GM12878 (cell line): ENCODE results near the gene HHIPL1. TPM values are rescaled to one million over a fixed set of nuclear protein-coding genes. Genes with fewer than 3 reads are reported as not detected.

ENCODE experiments used
- ATAC-seq: fragments of 200-7000 bp; cut with Tn5 transposase; 3 replicates; pipeline ENCODE4 v1.9.1; 2020; ENCODE audit warnings: mild to moderate bottlenecking, moderate library complexity
- BruUV-seq: library from RNA; stranded (reverse); fragments of 400-500 nt; replicated peaks from 2 replicates; lab custom pipeline; 2021; lab: Mats Ljungman, UMichigan
- CTCF ChIA-PET: fragments of 300-600 bp; sonication (Branson Sonifier 250); formaldehyde crosslinking; extraction: SDS; loops from one replicate; lab custom pipeline; 2021; ENCODE audit warnings: inconsistent platforms; lab: Yijun Ruan, JAX
- POLR2A ChIA-PET: fragments of 350-600 bp; formaldehyde crosslinking; extraction: SDS; loops from one replicate; lab custom pipeline; 2021; ENCODE audit warnings: inconsistent platforms; lab: Charles Lee
- RAD21 ChIA-PET: fragments of 300-600 bp; sonication (Branson Sonifier 250); formaldehyde crosslinking; loops from one replicate; lab custom pipeline; 2023; ENCODE audit warnings: antibody characterized with exemption; ENCODE audit not compliant: unreplicated experiment; lab: Charles Lee
- SMC1A ChIA-PET: fragments of 300-600 bp; sonication (Branson Sonifier 250); formaldehyde crosslinking; loops from one replicate; lab custom pipeline; 2023; ENCODE audit not compliant: unreplicated experiment, uncharacterized antibody; lab: Charles Lee
- DNase-seq: peaks from one replicate; pipeline ENCODE4 v3.0.0-alpha.2; 2011; ENCODE audit warnings: low read depth, low spot score
- FAIRE-seq: peaks from 3 replicates; lab custom pipeline; 2011; peaks lifted over from hg19 to GRCh38; lab: Jason Lieb, UNC
- H2AFZ ChIP-seq: 2 replicates; pipeline ENCODE4 v1.6.0; 2011; ENCODE audit warnings: low read depth, low read length, control low read depth; ENCODE audit not compliant: control insufficient read depth
- H3K27ac ChIP-seq: 2 replicates; pipeline ENCODE4 v1.5.1; 2011; ENCODE audit warnings: control low read depth; ENCODE audit not compliant: control insufficient read depth, insufficient read depth
- H3K27me3 ChIP-seq, 2 experiments: replicated peaks in 1 of 2; 2 replicates each; pipeline versions ENCODE4 v1.6.0 to v1.6.1; 2011; ENCODE audit warnings: low read length in 1 of 2; ENCODE audit not compliant: control insufficient read depth in 2 of 2, insufficient read depth in 2 of 2
- H3K36me3 ChIP-seq, 2 experiments: 2 replicates each; pipeline ENCODE4 v1.5.1; 2011; ENCODE audit warnings: low read length in 1 of 2; ENCODE audit not compliant: control insufficient read depth in 2 of 2, insufficient read depth in 2 of 2
- H3K4me1 ChIP-seq: 2 replicates; pipeline ENCODE4 v1.6.1; 2011; ENCODE audit warnings: mild to moderate bottlenecking, low read length, moderate library complexity, mixed read lengths; ENCODE audit not compliant: control insufficient read depth, insufficient read depth
- H3K4me2 ChIP-seq: 2 replicates; pipeline ENCODE4 v1.6.0; 2011; ENCODE audit warnings: control low read depth; ENCODE audit not compliant: control insufficient read depth, insufficient read depth
- H3K4me3 ChIP-seq: fragments of 200-600 bp; sonication (generic); 2 replicates; pipeline ENCODE4 v1.5.1; 2016
- H3K79me2 ChIP-seq: 2 replicates; pipeline ENCODE4 v1.6.0; 2011; ENCODE audit warnings: low read length; ENCODE audit not compliant: control insufficient read depth, insufficient read depth
- H3K9ac ChIP-seq: 2 replicates; pipeline ENCODE4 v1.8.0; 2011; ENCODE audit warnings: low read length, control low read depth, mixed read lengths; ENCODE audit not compliant: control insufficient read depth, insufficient read depth
- H3K9me3 ChIP-seq: replicated peaks from 3 replicates; pipeline ENCODE4 v1.5.1; 2011; ENCODE audit warnings: mild to moderate bottlenecking, low read length; ENCODE audit not compliant: control insufficient read depth, insufficient read depth
- H4K20me1 ChIP-seq: 2 replicates; pipeline ENCODE4 v1.6.0; 2011; ENCODE audit not compliant: control insufficient read depth, insufficient read depth
- ESRRA ChIP-seq: IDR thresholded peaks from 2 replicates; pipeline ENCODE4 v1.6.1; 2012; ENCODE audit warnings: mild to moderate bottlenecking, low read length, improper control_type of control experiment
- IRF4 ChIP-seq: IDR thresholded peaks from 2 replicates; pipeline ENCODE4 v1.6.1; 2011; ENCODE audit warnings: low read depth, low read length
- KDM1A ChIP-seq: fragments of 200-600 bp; sonication (generic); IDR thresholded peaks from 2 replicates; pipeline ENCODE4 v1.6.1; 2016; ENCODE audit warnings: borderline replicate concordance
- NFXL1 ChIP-seq: fragments of 450-650 bp; IDR thresholded peaks from 2 replicates; pipeline ENCODE4 v1.6.1; 2017; ENCODE audit warnings: antibody characterized with exemption, mild to moderate bottlenecking, borderline replicate concordance
- STAT1 ChIP-seq: fragments of 450-650 bp; conservative IDR thresholded peaks from 2 replicates; pipeline ENCODE4 v1.6.1; 2014; ENCODE audit warnings: antibody characterized with exemption, mild to moderate bottlenecking
- SUPT20H ChIP-seq: IDR thresholded peaks from 2 replicates; pipeline ENCODE4 v1.6.1; 2011; ENCODE audit warnings: low read depth, mild to moderate bottlenecking, low read length, moderate library complexity, borderline replicate concordance; ENCODE audit not compliant: control insufficient read depth
- TCF7 ChIP-seq: IDR thresholded peaks from 2 replicates; pipeline ENCODE4 v1.6.1; 2014; ENCODE audit warnings: antibody characterized with exemption, borderline replicate concordance
- WGBS: methylation state at CpG from one replicate; pipeline ENCODE4 v1.1.6; 2016; ENCODE audit warnings: low lambda C conversion rate; ENCODE audit not compliant: insufficient replicate concordance, insufficient coverage; ENCODE audit errors: missing lambda C conversion rate; 5-methylcytosine and 5-hydroxymethylcytosine counted together
- in situ Hi-C: fragments of 300-500 bp; cut with MboI; formaldehyde crosslinking; loops from 9 replicates; pipeline ENCODE4 v1.14.3; 2018; ENCODE audit warnings: mixed read lengths
- intact Hi-C: fragments of 100-400 bp; cut with micrococcal nuclease; formaldehyde crosslinking; loops from one replicate; pipeline ENCODE4 v1.14.2; 2022; ENCODE audit not compliant: unreplicated experiment
- polyA plus RNA-seq, 11 experiments: library from polyadenylated mRNA; depleted of rRNA in 4 of 11; unstranded in 6 of 11; stranded (reverse) in 5 of 11; fragments of >200 nt; fragmentation: Nextera tagmentation in 4 of 11; fragmentation: Illumina TruSeq in 1 of 11; extraction: Ambion mirVana in 4 of 11; extraction: Trizol in 1 of 11; gene quantifications; 1 replicate in 1 of 11; 2 replicates in 10 of 11; pipeline versions ENCODE4 v1.2.1 to v1.2.3, GENCODE V29; 2011 to 2016; ENCODE audit warnings: inconsistent platforms in 2 of 11, missing spikeins in 2 of 11, low read depth in 1 of 11
- total RNA-seq, 4 experiments: library from RNA; depleted of rRNA in 3 of 4; stranded (reverse); fragments of >200 nt in 3 of 4; fragmentation: Illumina TruSeq in 1 of 4; extraction: Trizol in 1 of 4; gene quantifications; 2 replicates each; pipeline versions ENCODE4 v1.2.1 to v1.2.3, GENCODE V29; 2013 to 2021
- TF ChIP-seq, protein P1 (sequence below): fragments of 450-650 bp; IDR thresholded peaks from 2 replicates; pipeline ENCODE4 v1.6.1; 2017; ENCODE audit warnings: antibody characterized with exemption, mild to moderate bottlenecking, moderate library complexity

Gene HHIPL1
- total and polyA plus RNA-seq, 10 of the 15 experiments (the other 5 are each of a cell fraction or from before 2014, with no cell fraction given): 0.09 TPM; not detected in 9

DNA sequence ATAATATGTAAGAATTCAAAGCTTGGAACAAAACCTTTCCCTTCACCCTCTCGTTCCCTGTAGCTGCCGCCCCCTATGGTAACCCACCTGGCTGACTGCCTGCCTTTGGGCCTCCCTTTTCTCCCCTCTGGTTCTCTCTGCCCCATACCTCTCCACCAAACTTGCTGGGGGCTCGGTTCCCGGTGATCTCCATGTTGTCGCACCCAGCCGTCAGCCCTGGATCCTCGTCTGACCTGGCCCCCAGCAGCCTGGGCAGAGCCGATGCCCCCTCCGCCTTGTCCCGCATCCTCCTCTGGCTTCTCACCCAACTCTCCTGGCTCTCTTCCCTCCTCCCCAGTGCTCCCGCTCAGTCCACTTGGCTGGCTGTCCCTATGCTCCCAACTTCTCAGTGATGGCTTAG is 43.7 kb downstream of the HHIPL1 start:
- Histone ChIP-seq H3K4me3 (no peak overlapping the region), H3K9ac (no peak overlapping the region), H3K27ac (no peak overlapping the region), H4K20me1 (no peaks in the 10 kb centered on the region; the same call in 1 of the 2 replicates), H3K9me3 (no peaks in the 10 kb centered on the region), H3K79me2 (no peaks in the 10 kb centered on the region), H3K27me3 (peaks cover 0 to 2% of the 10 kb centered on the region in 2 experiments), H3K4me1 (no peaks in the 10 kb centered on the region; the same call in 1 of the 2 replicates), H2AFZ (no peak overlapping the region), H3K36me3 (no peaks in the 10 kb centered on the region), H3K4me2 (no peak overlapping the region)
- intact Hi-C loops: no loop called here
- no peak for DNase-seq
- WGBS: 43% methylated on average over 11 of the region's 11 CpGs
- ChIA-PET POLR2A (no interaction called here), SMC1A (no interaction called here), RAD21 (interaction anchor here (0.6 kb wide), 1 partner anchor 18 kb away, joined by 3 read pairs; no protein-coding TSS in a partner anchor), CTCF (interaction anchor here (0.6 to 1.7 kb wide), 7 partner anchors 8 to 194 kb away, joined by 3 to 7 read pairs (median 3); no protein-coding TSS in a partner anchor)
- BruUV-seq: no TSS peak
- in situ Hi-C loops: no loop called here
- FAIRE-seq: no peak
- TF ChIP-seq NFXL1 (no peak), IRF4 (no peak), SUPT20H (no peak), TCF7 (no peak), STAT1 (no peak), KDM1A (no peak), ESRRA (no peak)
- TF ChIP-seq, protein P1, sequence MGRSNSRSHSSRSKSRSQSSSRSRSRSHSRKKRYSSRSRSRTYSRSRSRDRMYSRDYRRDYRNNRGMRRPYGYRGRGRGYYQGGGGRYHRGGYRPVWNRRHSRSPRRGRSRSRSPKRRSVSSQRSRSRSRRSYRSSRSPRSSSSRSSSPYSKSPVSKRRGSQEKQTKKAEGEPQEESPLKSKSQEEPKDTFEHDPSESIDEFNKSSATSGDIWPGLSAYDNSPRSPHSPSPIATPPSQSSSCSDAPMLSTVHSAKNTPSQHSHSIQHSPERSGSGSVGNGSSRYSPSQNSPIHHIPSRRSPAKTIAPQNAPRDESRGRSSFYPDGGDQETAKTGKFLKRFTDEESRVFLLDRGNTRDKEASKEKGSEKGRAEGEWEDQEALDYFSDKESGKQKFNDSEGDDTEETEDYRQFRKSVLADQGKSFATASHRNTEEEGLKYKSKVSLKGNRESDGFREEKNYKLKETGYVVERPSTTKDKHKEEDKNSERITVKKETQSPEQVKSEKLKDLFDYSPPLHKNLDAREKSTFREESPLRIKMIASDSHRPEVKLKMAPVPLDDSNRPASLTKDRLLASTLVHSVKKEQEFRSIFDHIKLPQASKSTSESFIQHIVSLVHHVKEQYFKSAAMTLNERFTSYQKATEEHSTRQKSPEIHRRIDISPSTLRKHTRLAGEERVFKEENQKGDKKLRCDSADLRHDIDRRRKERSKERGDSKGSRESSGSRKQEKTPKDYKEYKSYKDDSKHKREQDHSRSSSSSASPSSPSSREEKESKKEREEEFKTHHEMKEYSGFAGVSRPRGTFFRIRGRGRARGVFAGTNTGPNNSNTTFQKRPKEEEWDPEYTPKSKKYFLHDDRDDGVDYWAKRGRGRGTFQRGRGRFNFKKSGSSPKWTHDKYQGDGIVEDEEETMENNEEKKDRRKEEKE: no peak
- ATAC-seq: no peak
